ENCODE results near the gene INTS15. TPM values are rescaled to one million over a fixed set of nuclear protein-coding genes. Genes with fewer than 3 reads are reported as not detected.
A peak's percentile ranks its signal among the peaks of the same experiment; 100 is the strongest.
"Not testable (repeated sequence)": the region's sequence is repeated elsewhere in the genome, so short reads cannot be mapped to it uniquely, and the experiment has no call there.

INTS15 gene
- polyA plus RNA-seq (2013, experiment 1 of 2; ENCODE audit: insufficient read length), result 22.4 TPM
- 25.4 TPM for polyA plus RNA-seq (2013, experiment 2 of 2; ENCODE audit: insufficient read length)

DNA sequence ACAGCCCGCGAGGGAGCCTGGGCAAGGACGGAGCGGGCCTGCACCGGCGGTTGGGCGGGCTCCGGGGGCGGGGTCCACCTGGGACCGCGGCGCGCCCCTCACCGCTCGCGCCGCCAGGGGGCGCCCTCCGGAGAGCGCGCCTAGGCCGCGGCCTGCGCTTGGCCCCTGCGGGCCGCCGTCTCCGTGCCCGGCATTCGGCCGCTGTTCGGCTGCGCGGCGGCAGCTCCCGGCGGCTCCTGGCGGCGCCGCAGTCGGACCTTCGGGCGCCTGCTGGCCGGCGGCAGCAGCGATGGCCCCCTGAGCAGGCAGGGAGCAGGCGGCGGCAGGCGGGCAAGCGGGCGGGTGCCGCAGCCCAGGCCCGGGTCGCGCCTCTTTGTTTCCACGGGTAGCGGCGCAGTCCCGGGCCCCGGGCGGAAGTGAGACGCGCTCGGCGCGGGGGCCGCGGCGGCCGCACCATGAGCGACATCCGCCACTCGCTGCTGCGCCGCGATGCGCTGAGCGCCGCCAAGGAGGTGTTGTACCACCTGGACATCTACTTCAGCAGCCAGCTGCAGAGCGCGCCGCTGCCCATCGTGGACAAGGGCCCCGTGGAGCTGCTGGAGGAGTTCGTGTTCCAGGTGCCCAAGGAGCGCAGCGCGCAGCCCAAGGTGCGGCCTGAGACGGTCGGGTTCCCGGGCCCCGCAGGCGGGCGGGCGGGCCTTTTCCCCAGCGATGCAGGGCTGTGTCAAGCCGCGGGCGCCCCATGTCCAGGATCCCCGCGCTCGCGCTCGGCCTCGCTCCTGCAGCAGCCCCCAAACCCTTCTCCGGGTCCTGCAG, at the start of gene INTS15:
Gene INTS15, plus strand, starts transcription at position 193 of the 816 bp plus-strand sequence. Its CDS starts 263 bp downstream, at position 456.
- DNase-seq, result peak; percentile 79

DNA sequence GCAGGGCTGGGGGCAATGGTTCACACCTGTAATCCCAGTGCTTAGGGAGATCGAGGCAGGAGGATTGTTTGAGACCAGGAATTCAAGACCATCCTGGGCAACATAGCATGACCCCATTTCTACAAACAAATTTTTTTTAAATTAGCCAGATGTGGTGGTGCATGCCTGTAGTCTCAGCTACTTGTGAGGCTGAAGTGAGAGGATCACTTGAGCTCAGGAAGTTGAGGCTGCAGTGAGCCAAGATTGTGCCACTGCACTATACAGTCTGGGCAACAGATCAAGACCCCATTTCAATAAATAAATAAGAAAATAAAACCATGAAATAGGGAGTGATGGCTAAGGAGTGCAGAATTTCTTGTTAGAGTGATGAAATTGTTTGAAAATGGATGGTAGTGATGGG, 47.5 kb upstream of the INTS15 start:
- no peak for DNase-seq

DNA sequence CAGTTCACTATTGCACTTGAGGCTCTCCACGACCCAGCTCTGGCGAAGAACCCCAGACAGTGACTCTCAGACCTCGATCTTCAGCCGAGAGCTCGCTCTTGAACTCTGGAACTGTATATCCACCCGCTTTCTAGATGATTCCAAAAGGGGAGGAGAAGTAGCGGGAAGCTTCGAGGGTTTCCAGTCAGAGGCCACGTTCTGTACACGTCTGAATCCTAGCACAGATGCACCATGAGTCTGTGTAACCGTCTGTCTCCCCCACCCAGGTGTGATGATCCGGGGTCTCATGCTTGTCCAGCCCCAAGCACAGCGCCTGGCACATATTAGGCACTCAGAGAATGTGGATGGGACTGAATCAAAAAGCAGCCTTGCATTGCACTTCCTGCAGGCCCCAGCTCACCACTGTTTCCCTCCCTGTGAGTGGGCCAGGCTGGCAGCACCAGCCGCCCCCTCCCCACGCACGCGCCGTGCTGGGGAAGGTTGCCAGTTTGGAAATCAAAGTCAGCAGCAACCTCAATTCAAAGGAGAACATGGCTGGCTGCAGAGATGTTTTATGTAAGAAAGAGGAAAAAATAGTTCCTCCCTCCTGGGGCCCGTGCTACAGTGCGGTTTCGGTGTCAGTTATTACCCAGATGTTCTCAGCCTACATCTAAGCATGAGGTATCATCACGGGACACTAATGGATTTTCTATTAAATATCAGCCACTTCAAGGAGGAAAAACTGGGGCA, 44.3 kb upstream of the INTS15 start:
- no peak for DNase-seq

DNA sequence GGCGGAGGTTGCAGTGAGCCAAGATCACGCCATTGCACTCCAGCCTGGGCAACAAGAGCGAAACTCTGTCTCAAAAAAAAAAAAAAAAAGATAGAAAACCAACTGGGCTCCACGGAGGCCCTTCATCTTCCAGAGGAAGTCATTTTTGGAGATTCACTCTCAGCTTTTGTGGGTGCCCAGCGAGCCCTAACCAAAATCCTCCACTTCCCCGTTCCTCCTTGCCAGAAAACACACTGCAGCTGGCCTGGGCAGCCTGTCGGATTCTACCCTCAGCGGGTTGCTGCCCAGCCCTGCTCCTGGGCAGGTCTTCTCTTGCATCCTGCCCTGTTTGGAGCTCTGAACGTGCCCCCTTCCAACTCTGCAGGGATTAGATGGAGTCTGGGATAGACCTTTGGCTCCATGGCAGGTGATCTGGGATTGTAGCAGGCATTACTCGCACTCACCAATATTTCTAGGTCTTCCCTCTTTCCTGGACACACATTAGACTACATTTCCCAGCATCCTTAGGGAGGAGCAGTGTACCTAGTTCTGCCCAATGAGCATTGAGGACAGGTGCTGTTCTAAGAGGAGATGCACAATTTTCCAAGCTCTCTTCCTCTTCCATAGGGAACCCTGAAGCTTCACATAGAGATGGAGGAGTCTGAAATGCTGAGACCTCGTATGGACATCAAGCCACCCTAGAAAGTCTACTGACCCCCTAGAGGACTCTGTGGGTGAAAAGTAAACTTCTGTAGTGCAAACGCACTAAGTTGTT, 43.1 kb upstream of the INTS15 start:
- no peak for DNase-seq

DNA sequence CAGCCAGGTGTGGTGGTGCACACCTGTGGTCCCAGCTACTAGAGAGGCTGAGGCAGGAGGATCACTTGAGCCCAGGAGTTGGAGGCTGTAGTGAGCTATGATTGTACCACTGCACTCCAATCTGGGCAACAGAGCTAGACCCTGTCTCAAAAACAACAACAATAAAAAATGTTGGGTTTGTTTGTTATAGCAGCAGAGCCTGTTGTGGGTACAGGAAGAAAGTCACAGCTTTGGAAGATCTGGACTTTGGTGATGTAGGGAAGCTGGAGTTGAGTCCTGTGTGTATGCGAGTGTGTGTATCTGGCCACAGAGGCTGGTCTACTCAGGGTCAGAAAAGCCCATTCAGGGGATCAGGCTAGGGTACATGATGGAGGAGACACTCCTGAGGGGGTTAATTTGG, 42.4 kb upstream of the INTS15 start:
- no peak for DNase-seq

DNA sequence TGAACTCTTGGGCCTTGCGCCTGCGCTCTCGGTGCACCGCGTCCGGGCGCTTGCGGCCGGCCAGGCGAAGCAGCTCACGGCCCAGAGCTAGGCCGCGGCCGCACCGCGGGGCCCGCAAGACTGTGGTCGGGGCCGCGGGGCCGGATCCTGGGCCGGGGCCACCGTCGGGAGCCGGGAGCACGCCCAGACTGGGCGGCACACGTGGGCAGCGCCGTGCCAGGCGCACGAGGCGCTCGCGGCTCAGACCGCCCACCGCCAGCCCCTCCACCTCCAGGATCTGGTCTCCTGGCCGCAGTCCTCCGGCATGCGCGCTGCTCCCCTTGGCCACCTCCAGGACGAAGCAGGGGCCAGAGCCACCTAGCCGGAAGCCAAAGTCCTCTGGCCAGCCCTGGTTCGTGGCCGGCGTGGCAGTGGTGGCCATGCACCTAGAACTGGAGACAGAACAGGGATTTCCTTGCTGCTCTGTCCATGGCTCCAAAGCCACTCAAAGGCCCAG, 38.8 kb upstream of the INTS15 start, which contains the start of gene GRID2IP:
Gene GRID2IP, minus strand, starts transcription at position 446 of the 496 bp plus-strand sequence. Its CDS starts 25 bp downstream, at position 421.
- DNase-seq, result no peak

DNA sequence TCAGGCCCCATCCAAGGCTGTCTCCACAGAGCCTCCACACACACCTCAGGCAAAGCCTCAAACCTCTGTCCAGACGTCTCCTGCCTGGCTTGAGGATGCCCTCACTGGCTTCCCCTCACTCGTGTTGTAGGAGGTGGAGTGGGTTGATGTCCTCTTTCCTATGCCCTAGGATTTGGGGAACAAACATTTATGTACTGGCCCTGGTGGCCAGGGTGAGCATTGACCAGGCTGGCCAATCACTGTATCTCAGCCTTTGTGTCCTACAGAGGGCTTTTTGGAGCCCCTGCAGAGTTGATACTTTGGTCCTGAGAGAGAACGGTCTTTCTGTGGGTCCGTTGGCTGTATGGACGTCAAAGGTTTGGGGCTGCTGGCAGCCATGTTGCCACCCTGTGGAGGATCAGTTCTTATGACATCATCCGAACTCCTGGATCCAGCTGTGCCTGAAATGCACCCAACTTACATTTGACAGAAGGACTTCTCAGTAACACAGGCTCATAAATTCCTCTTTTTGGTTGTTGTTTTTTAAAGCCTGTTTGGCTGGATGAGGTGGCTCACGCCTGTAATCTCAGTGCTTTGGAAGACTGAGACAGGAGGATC, 36.3 kb upstream of the INTS15 start:
- no peak for DNase-seq

DNA sequence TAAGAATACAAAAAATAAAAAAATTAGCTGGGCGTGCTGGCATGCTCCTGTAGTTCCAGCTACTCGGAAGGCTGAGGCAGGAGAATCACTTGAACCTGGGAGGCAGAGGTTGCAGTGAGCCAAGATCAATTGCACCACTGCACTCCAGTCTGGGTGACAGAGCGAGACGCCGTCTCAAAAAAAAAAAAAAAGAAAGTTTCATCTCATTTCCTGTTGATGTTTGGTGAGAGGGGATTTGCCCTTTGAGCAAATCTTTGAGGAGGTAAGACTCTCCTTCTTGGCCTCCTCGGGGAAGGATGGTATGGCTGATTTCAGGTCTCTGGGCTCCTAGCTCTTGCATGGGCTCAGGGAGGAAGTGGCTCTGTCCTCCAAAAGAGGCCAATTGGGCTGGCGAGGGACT, 35.0 kb upstream of the INTS15 start:
- DNase-seq, result no peak

DNA sequence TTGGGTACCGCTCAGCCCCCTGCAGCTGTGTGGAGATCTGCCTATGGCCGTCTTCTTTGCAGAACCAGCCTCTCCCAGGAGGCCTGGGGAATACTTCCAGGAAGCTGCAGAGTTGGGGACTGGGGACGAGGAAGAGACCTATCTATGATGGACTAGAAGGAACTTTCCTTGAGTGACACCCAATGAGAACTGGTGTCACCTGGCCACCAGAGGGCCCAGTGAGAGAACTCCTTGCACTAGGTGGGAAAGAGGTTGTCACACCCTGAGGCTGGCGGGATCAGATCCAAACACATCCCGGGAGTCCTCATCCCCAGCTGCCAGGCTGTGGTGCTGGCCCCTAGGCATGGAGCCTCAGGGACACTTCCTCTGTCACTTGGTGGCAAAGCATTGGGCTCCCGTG, 33.6 kb upstream of the INTS15 start:
- no peak for DNase-seq

DNA sequence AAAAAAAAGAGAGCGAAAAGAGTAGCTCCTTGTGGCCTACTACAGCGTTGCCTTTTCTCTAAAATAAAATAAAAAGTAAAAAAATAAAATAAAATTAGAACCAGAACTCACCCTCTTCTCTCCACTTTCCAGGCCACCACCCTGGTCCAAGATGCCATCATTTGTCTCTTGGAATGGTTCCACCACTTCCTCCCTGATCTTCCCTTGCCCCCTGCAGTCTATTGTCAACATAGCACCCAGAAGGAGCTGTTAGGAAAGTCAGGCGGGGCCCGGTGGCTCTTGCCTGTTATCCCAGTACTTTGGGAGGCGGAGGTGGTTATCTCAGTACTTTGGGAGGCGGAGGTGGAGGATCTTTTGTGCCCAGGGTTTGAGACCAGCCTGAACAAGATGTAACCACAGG, 31.0 kb upstream of the INTS15 start:
- peak; percentile 22 for DNase-seq

DNA sequence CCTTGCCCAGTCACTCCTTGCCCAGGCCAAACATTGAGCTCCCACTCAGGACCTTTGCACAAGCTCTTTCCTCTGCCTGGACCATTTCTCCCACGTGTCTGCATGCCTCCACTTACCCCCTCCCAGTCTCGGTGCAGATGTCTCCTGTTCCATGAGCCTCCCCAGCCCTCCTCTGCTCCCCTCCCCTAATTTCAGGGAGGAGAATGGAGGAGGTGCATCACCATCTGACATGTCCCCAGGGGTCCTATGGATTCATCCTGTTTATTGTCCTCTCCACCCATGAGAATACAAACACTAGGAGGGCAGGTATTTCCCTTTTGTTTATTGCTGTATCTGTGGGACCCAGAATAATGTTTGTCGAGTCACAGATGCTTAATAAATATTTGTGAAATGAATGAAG, 29.9 kb upstream of the INTS15 start:
- DNase-seq, result no peak

DNA sequence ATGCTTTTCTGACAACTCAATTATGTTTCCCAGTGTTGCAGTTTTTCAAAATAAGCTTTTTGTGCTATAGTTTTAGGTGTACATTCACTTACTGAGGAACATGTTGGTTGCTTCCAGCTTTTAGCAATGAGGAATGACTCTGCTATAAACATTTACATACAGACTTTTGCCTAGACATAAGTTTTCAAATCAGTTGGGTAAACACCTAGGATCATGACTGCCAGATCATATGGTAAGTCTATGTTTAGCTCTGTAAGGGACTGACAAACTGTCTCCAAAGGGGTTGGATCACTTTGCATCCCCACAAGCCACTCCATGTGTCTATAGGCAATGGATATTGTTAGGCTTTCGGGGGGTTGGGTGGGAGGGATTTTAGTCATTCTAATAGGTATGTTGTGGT, 27.7 kb upstream of the INTS15 start:
- no peak for DNase-seq

DNA sequence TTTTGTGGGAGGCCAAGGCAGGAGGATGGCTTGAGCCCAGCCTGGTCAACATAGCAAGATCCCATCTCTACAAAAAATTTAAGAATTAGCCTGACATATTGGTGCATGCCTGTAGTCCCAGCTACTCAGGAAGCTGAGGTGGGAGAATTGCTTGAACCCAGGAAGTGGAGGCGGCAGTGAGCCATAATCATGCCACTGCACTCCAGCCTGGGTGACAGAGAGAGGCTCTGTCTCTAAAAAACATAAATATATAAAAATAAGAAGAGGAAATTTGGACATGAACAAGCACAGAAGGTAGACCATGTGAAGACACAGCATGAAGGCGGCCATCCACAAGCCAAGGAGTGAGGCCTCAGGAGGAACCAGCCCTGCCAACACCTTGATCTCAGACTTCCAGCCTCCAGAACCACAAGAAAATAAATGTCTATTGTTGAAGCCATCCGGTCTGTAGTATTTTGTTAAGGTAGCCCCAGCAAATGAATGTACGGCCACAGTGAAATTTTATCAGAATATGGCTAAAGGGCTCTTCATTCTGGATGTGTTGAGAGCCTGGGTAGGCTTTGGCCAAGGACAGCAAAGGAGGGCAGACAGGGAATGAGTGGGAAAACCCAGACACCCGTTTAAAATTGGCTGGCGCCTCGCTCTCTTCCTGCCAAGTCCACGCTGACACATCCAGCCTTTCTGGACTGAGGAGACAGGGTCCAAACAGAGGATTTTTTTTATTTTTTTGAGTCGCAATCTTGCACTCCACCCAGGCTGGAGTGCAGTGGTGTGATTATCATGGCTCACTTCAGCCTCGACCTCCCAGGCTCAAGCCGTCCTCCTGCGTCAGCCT, 25.7 kb upstream of the INTS15 start:
- DNase-seq, result no peak

DNA sequence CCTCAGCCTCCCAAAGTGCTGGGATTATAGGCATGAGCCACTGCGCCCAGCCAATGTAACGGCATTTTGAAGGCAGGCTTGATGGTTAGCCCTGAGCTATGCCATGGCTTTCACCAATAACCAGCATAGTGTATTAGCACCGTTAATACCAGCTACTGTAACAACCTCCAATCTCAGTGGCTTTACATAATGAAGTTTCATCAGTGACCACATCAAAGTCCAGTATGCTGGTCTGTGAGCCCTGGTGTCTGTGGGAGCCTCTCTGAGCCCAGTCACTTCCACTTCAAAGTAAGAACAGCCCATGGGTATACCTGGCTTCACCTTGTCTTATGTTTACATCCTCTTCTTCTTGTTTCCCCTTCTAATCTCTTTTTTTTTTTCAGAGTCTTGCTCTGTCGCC, 24.2 kb upstream of the INTS15 start:
- no peak for DNase-seq

DNA sequence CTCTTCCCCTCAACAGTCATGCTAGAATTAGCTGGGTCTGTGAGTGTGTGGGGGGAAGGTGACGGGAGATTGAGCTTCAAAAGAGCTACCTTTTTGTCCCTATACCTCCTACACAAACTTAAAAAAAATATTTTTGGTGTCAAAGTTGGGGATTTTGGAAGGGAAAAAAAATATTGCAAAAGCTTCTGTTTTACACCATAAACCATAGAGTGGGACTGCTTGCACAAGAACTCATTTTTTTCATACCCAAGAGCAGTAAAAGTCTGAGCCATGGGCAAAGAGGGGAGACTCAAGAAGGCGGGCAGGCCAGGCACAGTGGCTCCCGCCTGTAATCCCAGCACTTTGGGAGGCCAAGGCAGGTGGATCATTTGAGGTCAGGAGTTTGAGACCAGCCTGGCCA, 21.9 kb upstream of the INTS15 start:
- no peak for DNase-seq

DNA sequence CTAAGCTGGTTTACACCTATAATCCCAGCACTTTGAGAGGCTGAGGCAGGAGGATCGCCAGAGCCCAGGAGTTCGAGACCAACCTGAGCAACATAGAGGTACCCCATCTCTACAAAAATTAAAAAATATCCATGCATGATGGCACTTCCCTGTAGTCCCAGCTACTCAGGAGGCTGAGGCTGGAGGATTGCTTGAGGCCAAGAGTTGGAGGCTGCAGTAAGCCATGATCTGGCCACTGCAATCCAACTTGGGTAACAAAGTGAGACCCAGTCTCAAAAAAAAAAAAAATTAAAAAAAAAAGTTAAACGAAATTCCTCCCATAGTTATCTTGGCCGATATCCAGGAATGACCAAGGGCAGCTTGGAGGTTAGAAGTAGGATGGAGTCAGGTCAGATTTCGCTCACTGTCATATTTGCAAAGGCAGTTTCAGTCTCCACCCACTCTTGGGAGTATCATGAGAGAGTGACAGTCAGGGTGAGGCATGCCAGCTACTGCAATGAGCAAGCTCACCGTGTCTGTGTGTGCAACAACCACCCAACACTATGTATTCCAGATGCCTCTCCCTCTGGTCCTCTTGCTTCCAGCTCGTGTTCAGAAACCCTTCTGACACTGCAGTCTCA, 18.6 kb upstream of the INTS15 start:
- no peak for DNase-seq

DNA sequence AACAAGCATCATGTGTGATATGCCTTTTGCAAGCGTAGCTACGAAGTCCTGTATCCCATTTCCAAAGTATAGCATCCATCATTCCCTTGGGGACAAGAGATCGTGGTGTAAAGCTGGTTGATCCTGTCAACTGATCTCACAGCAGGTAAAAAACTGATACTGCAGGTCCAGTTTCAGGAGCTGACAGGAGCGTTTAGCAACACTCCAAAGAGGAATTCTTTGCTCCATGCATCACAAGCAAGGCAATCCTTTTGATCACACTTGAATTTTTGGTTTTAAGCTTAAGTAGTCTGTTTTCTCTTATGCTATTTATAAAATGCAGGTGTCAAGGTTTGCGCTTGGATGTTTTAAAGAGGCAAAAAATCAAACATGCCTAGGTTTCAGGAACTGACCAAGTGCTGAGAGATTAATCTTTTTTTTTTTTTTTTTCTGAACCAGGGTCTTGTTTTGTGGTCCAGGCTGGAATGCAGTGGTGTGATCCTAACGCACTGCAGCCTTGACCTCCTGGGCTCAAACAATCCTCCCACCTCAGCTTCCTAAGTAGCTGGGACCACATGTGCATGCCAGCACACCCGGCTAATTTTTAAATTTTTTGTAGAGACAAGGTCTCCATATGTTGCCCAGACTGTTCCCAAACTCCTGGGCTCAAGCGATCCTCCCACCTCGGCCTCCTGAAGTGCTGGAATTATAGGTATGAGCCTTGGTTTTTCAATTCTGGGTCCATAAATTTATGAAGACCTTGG, 14.4 kb upstream of the INTS15 start:
- no peak for DNase-seq

DNA sequence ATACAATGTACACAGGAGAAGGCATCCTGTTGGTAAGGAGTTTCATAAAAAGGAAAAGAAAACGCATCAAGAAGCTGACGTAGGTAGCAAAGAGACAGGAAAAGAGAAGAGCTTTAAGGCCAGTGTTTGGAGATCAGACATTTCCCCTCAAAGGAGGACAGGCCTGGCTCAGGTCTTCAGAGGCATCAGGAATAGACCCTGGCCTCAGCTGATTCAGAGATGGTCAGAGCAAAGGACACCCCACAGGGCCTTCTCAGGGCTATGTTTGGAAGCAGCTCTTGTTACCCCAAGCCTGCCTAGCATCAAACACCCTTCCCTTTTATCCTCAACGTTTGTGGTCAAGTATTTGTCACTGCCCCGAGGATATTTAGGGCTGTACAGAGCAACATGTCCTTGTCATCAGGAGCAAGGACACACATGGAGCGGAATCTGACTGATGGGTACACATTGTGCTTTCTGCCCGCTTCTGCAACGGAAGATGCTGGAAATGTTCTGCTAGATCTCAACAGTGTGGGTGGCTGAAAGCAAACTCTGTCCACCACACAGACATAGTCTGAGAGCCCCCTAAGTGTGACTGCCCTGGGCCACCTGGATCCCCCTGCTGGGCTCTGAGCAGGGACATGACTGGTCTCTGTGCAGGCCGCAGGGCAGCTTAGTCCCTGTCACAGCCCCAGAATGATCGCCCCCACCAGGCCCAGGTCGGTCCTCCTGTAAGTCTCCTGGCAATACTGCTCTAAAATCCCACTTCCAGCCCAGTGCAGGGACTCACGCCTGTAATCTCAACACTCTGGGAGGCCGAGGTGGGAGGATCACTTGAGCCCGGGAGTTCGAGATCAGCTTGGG, 13.6 kb upstream of the INTS15 start:
- DNase-seq, result no peak

DNA sequence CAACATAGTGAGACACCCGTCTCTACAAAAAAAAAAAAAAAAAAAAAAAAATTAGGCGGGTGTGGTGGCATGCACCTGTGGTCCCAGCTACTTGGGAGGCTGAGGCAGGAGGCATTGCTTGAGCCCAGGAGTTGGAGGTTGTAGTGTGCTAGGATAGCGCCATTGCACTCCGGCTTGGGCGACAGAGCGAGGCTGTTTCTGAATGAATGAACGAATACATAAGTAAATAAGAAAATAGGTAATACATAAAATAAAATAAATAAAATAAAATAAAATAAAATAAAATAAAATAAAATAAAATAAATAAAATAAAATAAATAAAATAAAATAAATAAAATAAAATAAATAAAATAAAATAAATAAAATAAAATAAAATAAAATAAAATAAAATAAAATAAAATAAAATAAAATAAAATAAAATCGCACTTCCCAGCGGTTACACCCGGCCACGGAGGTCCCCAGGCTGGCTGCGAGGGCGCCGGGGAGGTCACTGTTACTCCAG, 12.9 kb upstream of the INTS15 start:
- not testable (repeated sequence) for DNase-seq
